Renal cortical epithelial cell (primary cell): ENCODE results near the gene SLC9A3. TPM values are rescaled to one million over a fixed set of nuclear protein-coding genes. Genes with fewer than 3 reads are reported as not detected.

Experiments used
- DNase-seq: peaks from one replicate; pipeline ENCODE4 v3.0.0-alpha.2; 2011; ENCODE audit warnings: low read depth
- total RNA-seq: library from RNA; depleted of rRNA; stranded (reverse); fragments of >200 nt; gene quantifications from 2 replicates; pipeline ENCODE4 v1.2.3, GENCODE V29; 2014

Gene SLC9A3
- total RNA-seq, 1 donor from 2014 or later, result 1.6 TPM

DNA sequence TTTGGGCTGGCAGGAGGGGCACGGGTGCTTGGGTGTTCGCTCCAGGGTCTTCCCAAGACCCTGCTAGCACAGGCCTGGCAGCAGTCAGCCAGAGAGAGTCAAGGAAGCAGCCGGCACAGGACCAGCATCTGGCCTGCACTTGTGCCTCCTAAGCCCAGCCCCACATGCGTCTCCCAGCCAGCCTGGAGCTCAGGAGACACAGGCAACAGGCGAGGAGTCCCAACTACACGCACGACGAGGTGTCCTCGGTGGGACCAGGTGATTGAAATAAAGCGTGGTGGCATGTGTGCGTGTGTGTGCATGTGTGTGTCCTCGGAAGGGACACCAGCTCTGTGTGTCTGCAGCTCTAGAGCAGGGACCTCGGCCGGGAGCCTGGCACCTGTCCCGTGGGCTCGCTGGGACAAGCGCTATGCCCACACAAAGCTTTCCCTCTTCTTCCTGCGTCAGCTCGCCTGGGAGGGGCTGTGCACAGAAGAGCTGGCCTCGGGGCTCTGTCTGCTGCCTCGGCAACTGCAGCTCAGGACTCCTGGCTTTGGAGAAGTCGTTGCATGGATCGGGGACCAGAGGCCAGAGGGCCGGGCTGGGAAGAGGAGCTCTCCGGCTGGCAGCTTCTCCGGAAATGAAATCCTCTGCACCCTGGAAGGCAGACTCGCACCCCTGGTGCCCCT lies 14.7 kb upstream of the SLC9A3 start:
- no peak for DNase-seq

DNA sequence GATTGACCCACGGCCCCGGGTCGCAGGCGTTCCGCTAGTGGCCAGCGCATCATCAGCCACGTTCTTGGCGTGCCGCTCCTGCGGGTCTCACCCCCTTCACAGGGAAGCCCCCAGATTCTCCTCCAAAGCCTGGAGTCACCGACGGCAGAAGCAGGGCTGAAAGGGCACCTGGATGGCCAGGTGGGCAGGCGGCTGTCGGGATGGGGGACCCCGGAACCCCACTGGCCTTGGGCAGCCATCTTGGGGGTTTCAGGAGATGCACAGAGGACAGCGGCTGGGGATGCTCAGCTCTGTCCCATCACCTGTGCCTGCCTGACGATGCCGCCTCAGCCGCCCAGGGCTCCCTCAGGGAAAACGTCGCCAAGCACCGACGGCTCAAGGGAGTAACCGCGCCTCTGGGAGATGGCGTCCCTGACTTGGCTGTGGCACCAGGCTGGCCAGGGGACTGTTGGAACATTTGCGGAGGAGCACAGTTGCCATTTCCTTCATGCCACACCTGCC lies 14.1 kb upstream of the SLC9A3 start:
- no peak for DNase-seq

DNA sequence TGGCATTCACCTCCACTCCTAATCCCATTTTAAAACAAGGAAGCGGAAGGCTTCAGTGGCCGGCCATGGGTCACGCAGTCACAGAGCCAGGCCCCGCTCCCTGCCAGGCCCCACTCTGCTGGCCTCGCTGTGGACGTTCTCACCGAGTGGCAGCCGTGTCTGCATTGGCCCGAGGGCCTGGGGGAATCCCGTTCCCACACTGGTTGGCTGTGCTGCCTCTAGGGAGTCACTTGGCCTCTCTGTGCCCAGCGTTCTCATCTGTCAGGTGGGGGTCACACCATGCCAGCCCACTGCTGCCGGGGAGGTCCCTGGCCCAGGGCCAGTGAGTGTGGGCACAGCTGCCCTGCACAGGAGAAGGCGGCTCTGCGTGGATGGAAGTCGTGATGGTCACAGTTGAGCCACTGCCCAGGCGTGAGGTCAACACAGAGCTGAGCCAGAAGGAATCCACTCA lies 13.4 kb upstream of the SLC9A3 start:
- DNase-seq, result no peak

DNA sequence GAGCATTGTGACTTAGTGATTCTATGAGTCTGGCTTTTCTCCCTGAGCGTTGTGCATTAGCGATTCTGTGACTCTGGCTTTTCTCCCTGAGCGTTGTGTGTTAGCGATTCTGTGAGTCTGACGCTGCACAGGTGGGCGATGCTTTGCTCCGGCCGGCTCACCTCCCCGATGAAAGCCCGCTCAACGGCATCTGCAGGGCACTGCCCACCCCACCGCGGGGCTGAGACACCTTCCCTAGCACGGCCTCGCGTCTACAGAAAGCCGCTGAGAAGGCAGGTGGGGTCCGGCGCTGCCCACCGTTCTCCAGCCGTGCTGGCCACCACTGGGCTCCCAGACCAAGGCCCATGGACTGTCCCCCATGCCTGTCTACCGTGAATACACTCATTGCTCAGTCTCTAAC lies 12.8 kb upstream of the SLC9A3 start:
- no peak for DNase-seq

DNA sequence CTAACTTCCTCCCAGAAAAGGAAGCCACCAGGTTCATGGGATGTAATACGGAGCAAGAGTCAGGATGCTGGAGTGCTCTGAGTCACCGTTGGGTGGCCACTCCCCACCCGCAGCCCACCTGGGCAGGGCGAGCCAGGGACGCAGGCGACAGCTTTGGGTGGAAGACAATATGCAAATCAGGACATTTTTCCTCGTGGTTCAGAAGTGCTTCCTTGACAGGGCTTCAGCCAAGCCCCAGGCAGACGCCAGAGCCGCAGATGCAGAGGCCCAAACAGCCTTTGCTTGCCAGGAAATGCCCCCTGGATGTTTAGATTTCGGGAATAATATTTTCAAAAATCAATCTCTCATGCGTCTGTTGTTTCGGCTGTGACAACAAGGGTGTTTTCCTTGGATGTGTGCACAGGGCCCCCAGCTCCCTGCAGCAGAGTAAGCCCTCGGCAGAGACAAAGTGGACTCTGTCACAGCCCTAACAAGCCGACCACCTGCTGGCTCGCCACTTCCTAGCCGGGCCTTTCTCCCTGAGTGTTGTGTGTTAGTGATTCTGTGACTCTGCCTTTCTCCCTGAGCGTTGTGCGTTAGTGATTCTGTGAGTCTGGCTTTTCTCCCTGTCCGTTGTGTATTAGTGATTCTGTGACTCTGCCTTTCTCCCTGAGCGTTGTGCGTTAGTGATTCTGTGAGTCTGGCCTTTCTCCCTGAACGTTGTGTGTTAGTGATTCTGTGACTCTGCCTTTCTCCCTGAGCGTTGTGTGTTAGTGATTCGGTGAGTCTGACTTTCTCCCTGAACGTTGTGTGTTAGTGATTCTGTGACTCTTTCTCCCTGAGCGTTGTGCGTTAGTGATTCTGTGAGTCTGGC lies 11.8 kb upstream of the SLC9A3 start:
- no peak for DNase-seq

DNA sequence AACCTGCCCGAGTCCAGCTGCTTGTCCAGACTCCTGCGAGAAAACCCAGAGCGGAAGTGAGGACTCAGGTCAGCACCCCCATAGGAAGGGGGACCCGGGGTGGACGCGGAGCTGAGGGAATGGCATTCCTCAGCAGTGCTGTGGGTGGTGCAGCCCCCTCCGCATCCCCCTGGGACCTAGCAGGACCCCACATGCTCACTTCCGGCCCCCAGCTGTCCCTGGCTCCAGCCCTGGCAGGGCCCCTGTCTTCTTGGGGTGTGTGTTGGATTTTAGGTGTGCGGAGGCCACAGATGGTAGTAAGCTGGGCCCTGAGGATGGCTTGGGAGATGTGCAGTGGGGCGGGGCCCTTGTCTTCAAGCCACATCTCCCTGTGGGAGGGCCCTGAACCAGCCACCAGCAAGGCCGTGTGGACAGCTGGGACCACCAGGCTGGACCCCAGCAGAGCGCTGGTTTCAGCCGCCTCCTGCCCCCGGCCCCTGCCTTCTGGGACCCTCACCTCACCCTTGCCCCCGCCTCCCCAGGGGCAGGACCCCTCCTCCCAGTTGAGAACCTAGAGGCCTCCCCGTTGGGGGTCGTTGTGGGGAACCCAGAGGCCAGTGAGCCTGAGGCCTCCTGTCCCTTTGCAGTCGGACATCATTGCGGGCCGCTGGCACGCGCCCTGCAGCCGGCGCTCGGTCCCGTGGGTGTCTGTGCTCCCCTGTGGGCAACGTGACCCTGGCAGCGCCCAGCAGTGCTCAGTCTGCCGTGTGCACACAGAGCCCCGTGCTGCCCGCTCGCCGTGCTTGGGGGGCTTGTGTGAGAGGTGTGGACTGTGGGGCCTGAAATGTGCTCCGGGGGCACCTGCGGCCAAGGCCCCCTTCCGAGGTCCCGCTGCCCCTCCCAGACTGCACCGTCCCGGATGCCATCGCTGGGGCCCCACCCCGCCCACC lies 10.8 kb upstream of the SLC9A3 start:
- no peak for DNase-seq

DNA sequence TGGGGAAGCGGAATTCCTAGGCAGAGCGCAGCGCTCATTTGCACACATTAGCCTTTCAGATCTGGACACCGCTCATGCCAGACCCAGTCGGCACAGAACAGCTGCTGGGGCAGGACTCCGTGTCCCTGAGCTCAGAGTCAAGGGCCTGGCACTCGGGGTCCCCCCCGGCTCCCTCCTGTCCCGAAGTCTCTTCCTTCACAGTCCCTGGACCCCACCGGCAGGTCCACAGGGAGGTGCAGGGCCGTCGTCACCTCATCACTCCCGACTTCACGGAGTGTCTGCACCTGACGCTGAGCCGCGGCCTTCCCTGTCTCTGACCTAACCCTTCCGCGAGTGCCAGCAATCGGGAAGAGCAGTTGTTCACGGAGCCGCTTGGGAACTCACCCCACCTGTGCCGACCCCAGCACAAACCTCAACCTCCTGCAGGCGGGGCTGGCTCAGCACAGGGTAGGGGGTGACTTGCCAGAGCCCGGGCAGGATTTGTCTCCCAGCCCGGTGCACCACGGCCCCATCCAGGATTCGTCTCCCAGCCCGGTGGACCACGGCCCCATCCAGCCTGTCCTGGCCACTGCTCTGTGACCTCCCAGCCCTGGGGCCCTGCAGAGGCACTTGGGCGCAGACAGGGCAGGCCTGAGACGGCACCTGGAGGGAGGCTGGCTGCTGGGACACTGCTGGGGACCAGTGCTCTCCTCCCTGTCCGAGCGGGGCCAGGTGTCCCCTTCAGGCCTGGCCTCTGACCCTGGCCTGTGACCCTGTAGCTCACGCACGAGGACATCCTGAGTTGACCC lies 9.9 kb upstream of the SLC9A3 start:
- no peak for DNase-seq

DNA sequence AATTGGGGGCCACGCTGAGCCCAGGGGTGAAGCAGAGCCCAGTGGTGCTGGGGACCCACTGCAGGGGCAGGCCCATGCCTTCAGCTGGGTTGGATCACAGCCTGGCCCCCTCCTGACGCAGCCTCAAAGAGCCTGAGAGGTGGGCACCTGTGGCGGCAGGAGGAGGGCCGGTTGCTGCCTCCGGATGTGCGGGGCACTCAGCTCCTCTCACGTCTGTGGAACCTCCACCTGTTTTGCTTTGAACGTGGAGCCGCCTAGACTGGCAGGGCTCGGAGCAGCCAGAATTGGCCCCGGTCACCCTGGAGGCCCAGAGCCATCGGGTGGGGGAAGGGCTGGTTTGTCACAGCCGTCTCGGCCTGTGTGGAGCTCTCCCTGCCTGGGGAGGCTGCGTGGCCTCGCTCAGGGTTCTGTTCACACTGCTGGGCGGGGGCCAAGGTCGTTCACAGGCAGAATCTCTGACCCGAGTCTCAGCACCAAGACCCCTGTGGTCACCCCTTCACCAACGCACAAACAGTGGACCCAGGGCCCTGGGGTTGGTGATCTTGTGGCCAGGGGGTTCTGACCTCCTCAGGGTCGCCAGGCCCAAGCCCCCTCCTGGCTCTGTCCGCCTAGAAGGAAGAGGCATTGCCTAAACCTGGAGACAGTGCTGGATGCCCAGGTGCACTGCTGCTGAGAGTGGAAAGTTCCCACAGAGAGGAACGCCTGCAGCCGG lies 9.2 kb upstream of the SLC9A3 start:
- no peak for DNase-seq

DNA sequence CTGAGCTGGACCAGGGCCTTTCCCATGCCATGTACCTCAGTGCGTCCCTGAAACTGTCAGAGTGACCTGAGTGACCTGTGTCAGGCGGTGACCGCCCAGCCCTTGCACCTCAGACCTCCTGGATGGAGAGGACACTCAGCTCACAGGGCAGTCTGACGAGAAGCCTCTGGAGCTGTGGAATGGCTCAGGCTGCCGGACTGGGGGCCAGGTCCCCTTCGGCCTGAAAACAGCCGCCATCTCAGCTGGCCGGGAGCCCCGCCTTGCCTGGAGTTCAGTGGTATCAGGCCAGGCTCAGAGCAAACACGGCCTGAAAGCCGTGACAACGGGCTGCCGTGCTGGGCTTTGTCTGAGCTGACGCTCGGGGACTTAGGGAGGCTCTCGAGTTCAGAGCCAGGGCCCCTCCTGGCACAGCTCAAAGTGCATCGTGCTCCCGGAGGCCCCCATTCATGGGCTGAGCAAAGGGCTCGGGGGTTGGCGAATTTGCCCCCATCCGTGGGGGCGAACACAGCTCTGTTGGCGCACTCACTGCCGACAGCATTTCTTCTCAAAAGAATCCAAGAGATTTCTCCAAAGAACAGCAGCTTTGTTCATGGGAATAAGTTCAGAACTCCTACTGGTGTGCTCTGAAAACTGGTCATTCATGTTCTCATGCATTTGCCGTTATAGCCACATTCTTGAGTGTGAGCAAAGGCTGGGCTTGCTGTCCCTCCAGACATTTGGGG lies 8.4 kb upstream of the SLC9A3 start:
- DNase-seq, result no peak

DNA sequence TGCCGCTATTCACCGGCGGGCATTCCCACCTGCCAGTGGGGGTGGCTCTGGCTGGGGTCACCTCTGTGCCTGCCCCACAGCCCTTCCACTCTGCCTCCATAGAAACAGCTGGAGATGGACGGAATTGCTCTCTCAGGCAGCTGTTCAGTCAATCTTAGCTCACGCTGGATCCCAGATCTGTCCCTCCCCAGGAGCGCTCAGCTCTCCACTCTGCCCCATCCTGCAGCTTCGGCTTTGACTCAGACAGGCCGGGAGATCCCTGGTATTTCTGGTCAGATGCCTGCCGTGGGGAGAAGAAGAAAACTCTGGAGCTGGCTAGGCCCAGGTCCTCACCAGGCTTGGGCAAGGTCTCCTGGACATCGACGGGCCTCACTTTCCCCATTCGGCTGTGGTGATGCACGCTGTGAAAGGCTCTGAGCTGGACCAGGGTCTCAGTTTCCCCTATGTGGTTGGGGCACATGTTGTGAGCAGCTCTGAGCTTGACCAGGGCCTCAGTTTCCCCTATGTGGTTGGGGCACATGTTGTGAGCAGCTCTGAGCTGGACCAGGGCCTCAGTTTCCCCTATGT lies 7.6 kb upstream of the SLC9A3 start:
- no peak for DNase-seq

DNA sequence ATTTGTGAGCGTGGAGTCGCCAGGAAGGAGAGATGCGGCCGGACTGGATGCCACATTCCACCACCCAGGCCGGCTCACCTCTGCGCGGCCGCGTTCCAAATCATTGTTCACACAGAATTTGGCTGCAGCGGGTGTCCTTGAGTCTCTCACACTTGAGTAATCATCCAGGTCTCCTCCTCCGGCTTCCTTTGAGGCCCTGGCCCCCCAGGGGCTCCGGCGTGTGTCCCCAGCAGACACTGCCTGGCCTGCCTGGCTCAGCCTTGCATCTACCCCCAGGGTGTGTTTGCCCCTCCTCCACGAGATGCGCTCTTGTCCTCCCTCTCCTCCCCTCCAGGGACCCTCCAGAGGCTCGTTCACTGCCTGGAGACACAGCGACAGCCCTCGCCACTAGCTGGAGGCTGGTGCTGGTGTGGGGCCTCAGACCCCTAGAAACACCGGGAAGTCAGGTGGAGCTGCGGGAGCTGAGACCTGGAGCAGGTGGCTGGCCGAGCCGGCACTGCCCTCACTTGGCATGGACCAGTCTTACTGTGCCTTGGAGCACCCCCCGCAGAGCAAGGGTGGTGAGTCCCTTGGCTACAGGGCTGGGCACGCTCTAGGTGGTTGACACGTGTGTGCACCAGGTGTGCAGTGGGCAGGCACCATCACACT lies 7.0 kb upstream of the SLC9A3 start:
- DNase-seq, result no peak

DNA sequence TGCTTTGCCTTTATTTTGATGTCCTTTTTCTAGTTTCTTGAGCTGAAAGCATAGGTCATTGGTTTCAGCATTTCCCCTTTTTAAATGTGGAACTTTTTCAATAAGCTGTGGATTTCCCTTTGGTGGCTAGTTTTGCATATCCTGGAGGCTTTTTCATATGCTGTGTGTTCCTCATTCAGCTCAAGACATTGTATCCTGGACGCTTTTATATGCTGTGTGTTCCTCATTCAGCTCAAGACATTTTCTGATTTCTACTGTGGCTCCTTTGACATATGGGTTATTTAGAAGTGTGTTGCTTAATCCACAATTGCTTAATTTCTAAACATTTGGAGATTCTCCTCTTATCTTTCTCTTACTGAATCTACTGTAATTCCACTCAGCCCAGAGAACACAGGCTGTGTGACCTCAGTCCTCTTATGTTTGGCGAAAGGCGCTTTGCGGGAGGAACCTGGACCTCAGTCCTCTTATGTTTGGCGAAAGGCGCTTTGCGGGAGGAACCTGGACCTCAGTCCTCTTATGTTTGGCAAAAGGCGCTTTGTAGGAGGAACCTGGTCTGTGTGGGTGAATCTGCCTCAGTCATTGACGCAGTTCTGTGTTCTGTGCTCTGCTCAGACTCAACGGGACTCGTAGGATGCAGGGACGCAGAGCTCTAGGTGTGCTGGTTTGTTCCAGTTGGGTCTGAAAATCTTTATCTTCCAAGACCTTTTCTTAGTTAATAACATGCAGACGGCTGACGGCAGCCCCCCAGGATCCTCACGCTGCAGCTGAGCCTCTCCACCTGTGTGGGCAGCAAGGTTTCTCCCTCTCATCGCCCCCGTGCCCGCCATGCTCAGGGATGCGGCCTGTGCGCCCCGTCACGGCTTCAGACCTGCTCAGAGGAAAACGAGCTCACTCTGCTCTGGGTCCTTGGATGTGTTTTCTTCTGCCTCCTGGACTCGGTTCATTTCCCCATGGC lies 6.0 kb upstream of the SLC9A3 start:
- DNase-seq, result no peak

DNA sequence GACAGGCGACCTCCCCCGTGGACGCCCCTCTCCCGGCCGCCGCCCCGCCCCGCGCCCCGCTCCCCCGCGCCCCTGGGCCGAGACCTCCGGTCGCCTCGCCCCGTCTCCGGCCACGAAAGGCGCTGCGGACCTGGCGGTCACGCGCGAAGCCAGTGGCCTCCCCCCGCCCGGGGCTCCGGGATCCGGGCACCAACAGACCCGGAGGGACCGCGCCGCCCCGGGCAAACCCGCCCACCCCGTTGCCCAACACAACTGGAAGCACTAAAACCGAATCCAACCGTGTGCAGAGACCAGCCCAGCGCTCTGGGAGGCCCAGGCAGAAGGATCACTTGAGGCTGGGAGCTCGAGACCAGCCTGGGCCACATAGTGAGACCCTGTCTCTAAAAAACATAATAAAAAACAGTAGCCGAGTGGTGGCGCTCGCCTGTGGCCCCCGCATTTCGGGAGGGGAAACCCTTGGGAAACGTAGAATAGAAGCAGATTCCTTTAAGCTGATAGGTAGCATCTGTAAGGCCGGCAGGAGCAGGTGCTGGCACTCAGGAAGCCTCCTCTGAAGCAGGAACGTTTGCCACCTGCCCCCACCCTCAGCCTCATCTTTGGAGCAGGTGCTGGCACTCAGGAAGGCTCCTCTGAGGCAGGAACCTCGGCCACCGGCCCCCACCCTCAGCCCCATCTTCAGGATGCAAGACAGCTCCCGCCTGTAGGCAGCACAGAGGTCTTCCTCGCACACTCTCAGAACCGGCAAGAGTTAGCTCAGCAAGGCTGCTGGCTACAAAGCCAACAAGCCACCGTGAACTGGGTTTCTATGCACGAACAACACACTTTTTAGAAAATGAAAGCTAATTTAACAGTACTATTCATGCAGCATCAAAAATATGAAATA lies 4.6 kb upstream of the SLC9A3 start:
- DNase-seq, result no peak

DNA sequence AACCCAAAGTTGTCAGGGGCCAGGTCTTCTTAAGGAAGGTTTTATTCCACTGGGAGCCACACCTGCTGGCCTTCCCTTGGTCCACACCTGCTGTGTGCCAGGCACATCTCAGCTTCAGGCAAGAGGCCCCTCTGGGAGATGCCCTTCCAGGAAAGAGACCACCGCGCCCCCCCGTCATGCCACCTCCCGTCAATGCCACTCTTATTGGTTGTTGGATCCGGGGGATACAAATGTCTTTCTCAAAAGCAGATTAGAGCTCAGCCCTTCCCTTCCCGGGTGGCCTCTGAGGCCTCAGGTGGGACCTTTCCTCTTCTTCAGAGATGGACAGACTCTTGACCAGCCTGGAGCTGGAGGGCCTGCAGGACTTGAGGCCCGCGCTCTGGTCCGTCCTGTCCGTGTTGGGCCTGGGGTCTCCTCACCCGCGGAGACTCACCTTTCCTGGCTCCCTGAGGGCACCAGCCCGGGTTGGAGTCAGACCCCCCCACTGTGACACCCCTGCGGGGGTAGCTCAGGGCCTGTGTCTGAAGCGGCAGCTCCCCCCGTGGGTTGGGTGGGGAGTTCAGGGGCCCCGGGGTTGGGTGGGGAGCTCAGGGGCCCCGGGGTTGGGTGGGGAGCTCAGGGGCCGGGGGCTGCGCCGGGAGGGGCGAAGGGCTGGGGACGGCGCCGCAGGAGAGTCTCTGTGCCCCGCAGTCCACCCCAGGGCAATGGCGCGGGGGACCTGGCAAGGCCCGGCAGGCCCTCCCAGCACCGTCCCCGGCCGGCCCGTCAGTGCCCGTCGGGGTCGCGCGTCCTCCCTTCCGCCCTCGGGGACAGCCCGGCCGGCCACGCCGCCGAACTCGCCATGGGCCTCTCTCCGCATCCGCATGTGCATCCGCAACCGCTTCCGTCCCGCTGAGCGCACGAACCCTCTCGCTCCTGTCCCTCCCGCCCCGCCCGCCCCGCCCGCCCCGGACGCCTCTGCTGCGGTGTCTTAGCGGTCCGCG lies 3.7 kb upstream of the SLC9A3 start:
- no peak for DNase-seq

DNA sequence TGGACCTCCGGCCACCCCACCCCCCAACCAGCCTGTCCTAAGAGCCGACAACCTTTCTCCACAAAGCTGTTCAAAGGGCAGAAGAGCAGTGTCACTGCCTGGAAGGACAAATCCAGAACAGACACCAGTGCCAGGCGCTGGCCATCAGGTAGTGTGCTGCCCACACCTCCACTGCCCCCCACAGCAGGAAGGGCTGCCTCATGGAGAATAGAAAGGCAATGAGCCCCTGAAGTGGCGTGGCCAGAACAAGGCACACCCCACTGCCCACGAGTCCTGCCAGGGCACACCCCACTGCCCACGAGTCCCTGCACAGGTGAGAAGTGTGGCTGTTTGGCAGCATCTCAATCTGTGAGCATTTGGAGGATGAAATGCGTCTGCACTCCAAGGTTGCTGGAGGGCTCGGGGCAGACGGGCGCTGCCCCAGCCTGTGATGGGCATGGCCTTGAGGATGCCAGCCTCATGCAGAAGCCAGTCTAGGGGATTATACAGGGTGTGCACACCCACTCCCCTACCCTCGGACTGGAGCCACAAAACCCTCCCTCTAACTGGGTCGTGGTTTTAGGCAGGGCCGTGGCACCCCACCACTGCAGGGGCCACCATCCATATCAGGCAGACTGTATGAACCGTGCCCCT lies 2.3 kb upstream of the SLC9A3 start:
- DNase-seq, result no peak
